ENCODE measurements around the gene GALR1.

The GALR1 gene

GRCh38 chr18:77308216-77308615, 58.6 kb downstream of the GALR1 start:
- DNase-seq (ENCODE audit: low read depth in 1 of 2, low spot score in 1 of 2), result no peak
- TF ChIP-seq SPI1 (IDR thresholded peaks at IDR 0.05; ENCODE audit: borderline replicate concordance, low read depth), result no peak
- TF ChIP-seq POLR2AphosphoS5 (IDR thresholded peaks at IDR 0.05; ENCODE audit: low read depth), result no peak
- no peak for TF ChIP-seq CTCF (IDR thresholded peaks at IDR 0.05; ENCODE audit: insufficient read depth, low read length)
- TF ChIP-seq REST (IDR thresholded peaks at IDR 0.05; ENCODE audit: insufficient replicate concordance, low read depth), result no peak
- no peak for TF ChIP-seq GABPA (IDR thresholded peaks at IDR 0.05; ENCODE audit: low read depth)
- Histone ChIP-seq H3K27ac (replicated peaks) (no peak overlapping the region), H3K27me3 (ENCODE audit: insufficient read depth, poor library complexity, severe bottlenecking) (peaks cover 6% of the 10 kb centered on the region), H3K4me3 (replicated peaks; ENCODE audit: insufficient read depth, low read length) (no peak overlapping the region)

- TF ChIP-seq REST (IDR thresholded peaks at IDR 0.05; ENCODE audit: insufficient replicate concordance, low read depth), result no peak
- no peak for TF ChIP-seq POLR2AphosphoS5 (IDR thresholded peaks at IDR 0.05; ENCODE audit: low read depth)
- no peak for TF ChIP-seq CTCF (IDR thresholded peaks at IDR 0.05; ENCODE audit: insufficient read depth, low read length)
- TF ChIP-seq GABPA (IDR thresholded peaks at IDR 0.05; ENCODE audit: low read depth), result no peak
- TF ChIP-seq SPI1 (IDR thresholded peaks at IDR 0.05; ENCODE audit: borderline replicate concordance, low read depth), result no peak
- Histone ChIP-seq H3K27ac (replicated peaks) (no peak overlapping the region), H3K27me3 (ENCODE audit: insufficient read depth, poor library complexity, severe bottlenecking) (peaks cover 10% of the 10 kb centered on the region), H3K4me3 (replicated peaks; ENCODE audit: insufficient read depth, low read length) (no peak overlapping the region)
- no peak for DNase-seq (ENCODE audit: low read depth in 1 of 2, low spot score in 1 of 2)
Measured at GRCh38 chr18:77314511-77314910, 64.9 kb downstream of the GALR1 start.

- Histone ChIP-seq H3K27ac (replicated peaks) (no peak overlapping the region), H3K4me3 (replicated peaks; ENCODE audit: insufficient read depth, low read length) (no peak overlapping the region), H3K27me3 (ENCODE audit: insufficient read depth, poor library complexity, severe bottlenecking) (peaks cover 13% of the 10 kb centered on the region)
- no peak for TF ChIP-seq REST (IDR thresholded peaks at IDR 0.05; ENCODE audit: insufficient replicate concordance, low read depth)
- TF ChIP-seq GABPA (IDR thresholded peaks at IDR 0.05; ENCODE audit: low read depth), result no peak
- no peak for TF ChIP-seq CTCF (IDR thresholded peaks at IDR 0.05; ENCODE audit: insufficient read depth, low read length)
- no peak for TF ChIP-seq SPI1 (IDR thresholded peaks at IDR 0.05; ENCODE audit: borderline replicate concordance, low read depth)
- no peak for TF ChIP-seq POLR2AphosphoS5 (IDR thresholded peaks at IDR 0.05; ENCODE audit: low read depth)
- DNase-seq (ENCODE audit: low read depth in 1 of 2, low spot score in 1 of 2), result no peak
Measured at GRCh38 chr18:77314952-77315351, 65.3 kb downstream of the GALR1 start.
